B cell (primary cell): ENCODE results near the gene NODAL. TPM values are rescaled to one million over a fixed set of nuclear protein-coding genes. Genes with fewer than 3 reads are reported as not detected.

Experiments
- ATAC-seq: fragments of 200-7000 bp; cut with Tn5 transposase; one replicate; pipeline ENCODE4 v1.10.0; 2021; ENCODE audit warnings: low read depth, mild to moderate bottlenecking, moderate number of reproducible peaks, moderate library complexity
- CTCF ChIA-PET: fragments of 350-600 bp; sonication (Branson Sonifier 250); formaldehyde crosslinking; loops from one replicate; lab custom pipeline; 2021; ENCODE audit warnings: antibody characterized with exemption, inconsistent platforms; lab: Charles Lee
- POLR2A ChIA-PET: fragments of 350-600 bp; sonication (Branson Sonifier 250); formaldehyde crosslinking; loops from one replicate; lab custom pipeline; 2021; ENCODE audit warnings: antibody characterized with exemption; lab: Charles Lee
- DNase-seq: peaks from one replicate; pipeline ENCODE4 v3.0.0; 2013
- H2AFZ ChIP-seq: 2 replicates; pipeline ENCODE4 v1.6.1; 2012; ENCODE audit warnings: mild to moderate bottlenecking, low read depth, low read length; ENCODE audit not compliant: insufficient read depth, poor library complexity, severe bottlenecking
- H3K27ac ChIP-seq, 2 donors: 1 replicate in 1 of 2; 2 replicates in 1 of 2; pipeline ENCODE4 v1.5.1; 2012 to 2013; ENCODE audit warnings: low read length in 2 of 2, mild to moderate bottlenecking in 2 of 2, moderate library complexity in 1 of 2
- H3K27me3 ChIP-seq, 4 experiments: fragments of 200-600 bp in 1 of 4; sonication (generic) in 1 of 4; replicated peaks in 1 of 4; 1 replicate in 2 of 4; 2 replicates in 2 of 4; pipeline versions ENCODE4 v1.6.1 to v1.7.0; 2013 to 2016; ENCODE audit warnings: low read length in 3 of 4, mild to moderate bottlenecking in 2 of 4, mixed read lengths in 1 of 4, moderate library complexity in 1 of 4; ENCODE audit not compliant: insufficient read depth in 4 of 4, control insufficient read depth in 3 of 4; ENCODE audit errors: control extremely low read depth in 1 of 4
- H3K36me3 ChIP-seq, 2 experiments: replicated peaks in 1 of 2; 1 replicate in 1 of 2; 2 replicates in 1 of 2; pipeline versions ENCODE4 v1.6.1 to v1.7.1; 2013; ENCODE audit warnings: low read length in 1 of 2; ENCODE audit not compliant: insufficient read depth in 2 of 2, control insufficient read depth in 1 of 2; ENCODE audit errors: control extremely low read depth in 1 of 2, extremely low read depth in 1 of 2
- H3K4me1 ChIP-seq, 2 donors: fragments of 200-600 bp in 1 of 2; sonication (generic) in 1 of 2; 1 replicate in 1 of 2; 2 replicates in 1 of 2; pipeline versions ENCODE4 v1.5.1 to v1.6.1; 2013 to 2017; ENCODE audit warnings: low read length in 2 of 2; ENCODE audit not compliant: control insufficient read depth in 2 of 2, insufficient read depth in 2 of 2
- H3K4me2 ChIP-seq: replicated peaks from 2 replicates; pipeline ENCODE3; 2012; ENCODE audit warnings: mild to moderate bottlenecking, low read depth, low read length; ENCODE audit not compliant: poor library complexity, severe bottlenecking
- H3K4me3 ChIP-seq, 5 experiments: fragments of 200-600 bp in 1 of 5; sonication (generic) in 1 of 5; 1 replicate in 3 of 5; 2 replicates in 2 of 5; pipeline versions ENCODE4 v1.5.1 to v1.7.0; 2011 to 2016; ENCODE audit warnings: low read length in 4 of 5, mild to moderate bottlenecking in 4 of 5, low read depth in 2 of 5, control low read depth in 1 of 5, moderate library complexity in 1 of 5; ENCODE audit not compliant: insufficient read depth in 1 of 5; ENCODE audit errors: control extremely low read depth in 1 of 5, extremely low read depth in 1 of 5
- H3K79me2 ChIP-seq: fragments of 200-600 bp; sonication (generic); one replicate; pipeline ENCODE4 v1.6.0; 2016; ENCODE audit warnings: low read length; ENCODE audit not compliant: control insufficient read depth, insufficient read depth
- H3K9ac ChIP-seq: fragments of 200-600 bp; sonication (generic); 2 replicates; pipeline ENCODE4 v1.6.1; 2017; ENCODE audit warnings: mild to moderate bottlenecking, low read length, moderate library complexity
- H3K9me3 ChIP-seq, 3 donors: one replicate each; pipeline versions ENCODE4 v1.6.1 to v1.7.1; 2013; ENCODE audit warnings: low read length in 2 of 3; ENCODE audit not compliant: control insufficient read depth in 2 of 3, insufficient read depth in 1 of 3; ENCODE audit errors: control extremely low read depth in 1 of 3
- H4K20me1 ChIP-seq: 2 replicates; pipeline ENCODE4 v1.6.0; 2012; ENCODE audit warnings: mild to moderate bottlenecking, low read length; ENCODE audit not compliant: insufficient read depth, control insufficient read depth, poor library complexity, severe bottlenecking
- H3K27ac Mint-ChIP-seq: one replicate; pipeline ENCODE4 v1.8.0; 2021; ENCODE audit warnings: mixed read lengths
- H3K27me3 Mint-ChIP-seq: one replicate; pipeline ENCODE4 v1.8.0; 2021; ENCODE audit warnings: mixed read lengths
- H3K4me1 Mint-ChIP-seq: one replicate; pipeline ENCODE4 v1.8.0; 2021; ENCODE audit warnings: mixed read lengths
- H3K4me3 Mint-ChIP-seq: one replicate; pipeline ENCODE4 v1.8.0; 2021; ENCODE audit warnings: mixed read lengths
- H3K9me3 Mint-ChIP-seq: one replicate; pipeline ENCODE4 v1.8.0; 2022; ENCODE audit warnings: mixed read lengths; ENCODE audit not compliant: insufficient read depth
- EZH2 ChIP-seq: IDR thresholded peaks from 2 replicates; pipeline ENCODE4 v1.6.1; 2012; ENCODE audit warnings: borderline replicate concordance, low read depth, mild to moderate bottlenecking, moderate library complexity, low read length; ENCODE audit not compliant: insufficient read depth, poor library complexity, severe bottlenecking
- WGBS: methylation state at CpG from one replicate; pipeline ENCODE4 v1.1.5; 2013; ENCODE audit warnings: missing lambda C conversion rate; ENCODE audit not compliant: insufficient coverage; 5-methylcytosine and 5-hydroxymethylcytosine counted together
- intact Hi-C: fragments of 100-400 bp; cut with micrococcal nuclease; formaldehyde crosslinking; loops from one replicate; pipeline ENCODE4 v1.10.0; 2022
- polyA plus RNA-seq: library from polyadenylated mRNA; depleted of rRNA; stranded (reverse); fragments of >200 nt; gene quantifications from 2 replicates; pipeline ENCODE4 v1.2.3, GENCODE V29; 2012
- total RNA-seq, 2 donors: library from RNA; stranded (reverse); fragments of 120-200 nt in 1 of 2; gene quantifications; 1 replicate in 1 of 2; 2 replicates in 1 of 2; pipeline versions ENCODE4 v1.2.3 to v1.2.4, GENCODE V29; 2013 to 2022
- TF ChIP-seq, protein P1 (sequence below): fragments of 200-600 bp; IDR thresholded peaks from one replicate; pipeline ENCODE4 v1.8.0; 2022; ENCODE audit warnings: antibody characterized with exemption, mild to moderate bottlenecking

Gene NODAL
- total and polyA plus RNA-seq, 2 donors (not counting 1 experiment from before 2014, with no cell fraction given): 0.06 TPM; not detected in 1

GRCh38 chr10:70459774-70460490, 18.5 kb upstream of the NODAL start:
- no peaks in the 10 kb centered on the region for H3K79me2 ChIP-seq
- no peaks in the 10 kb centered on the region for H3K9me3 Mint-ChIP-seq
- H3K27ac Mint-ChIP-seq: no peak overlapping the region
- POLR2A ChIA-PET: no interaction called here
- H2AFZ ChIP-seq: no peak overlapping the region
- no peak overlapping the region for H3K9ac ChIP-seq
- TF ChIP-seq, protein P1, sequence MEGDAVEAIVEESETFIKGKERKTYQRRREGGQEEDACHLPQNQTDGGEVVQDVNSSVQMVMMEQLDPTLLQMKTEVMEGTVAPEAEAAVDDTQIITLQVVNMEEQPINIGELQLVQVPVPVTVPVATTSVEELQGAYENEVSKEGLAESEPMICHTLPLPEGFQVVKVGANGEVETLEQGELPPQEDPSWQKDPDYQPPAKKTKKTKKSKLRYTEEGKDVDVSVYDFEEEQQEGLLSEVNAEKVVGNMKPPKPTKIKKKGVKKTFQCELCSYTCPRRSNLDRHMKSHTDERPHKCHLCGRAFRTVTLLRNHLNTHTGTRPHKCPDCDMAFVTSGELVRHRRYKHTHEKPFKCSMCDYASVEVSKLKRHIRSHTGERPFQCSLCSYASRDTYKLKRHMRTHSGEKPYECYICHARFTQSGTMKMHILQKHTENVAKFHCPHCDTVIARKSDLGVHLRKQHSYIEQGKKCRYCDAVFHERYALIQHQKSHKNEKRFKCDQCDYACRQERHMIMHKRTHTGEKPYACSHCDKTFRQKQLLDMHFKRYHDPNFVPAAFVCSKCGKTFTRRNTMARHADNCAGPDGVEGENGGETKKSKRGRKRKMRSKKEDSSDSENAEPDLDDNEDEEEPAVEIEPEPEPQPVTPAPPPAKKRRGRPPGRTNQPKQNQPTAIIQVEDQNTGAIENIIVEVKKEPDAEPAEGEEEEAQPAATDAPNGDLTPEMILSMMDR: no peak
- TF ChIP-seq EZH2: no peak
- intact Hi-C loops: loop anchor here (2.0 to 5.0 kb wide), 2 partner anchors 52 to 421 kb away; no protein-coding TSS in a partner anchor
- peaks cover 37% of the 10 kb centered on the region for H3K27me3 Mint-ChIP-seq
- peaks cover 0 to 4% (median 0%) of the 10 kb centered on the region in 3 donors for H3K9me3 ChIP-seq
- 83% methylated on average over 25 of the region's 29 CpGs for WGBS
- no peak overlapping the region for H3K4me3 ChIP-seq
- ATAC-seq (no peak), DNase-seq (no peak)
- no peaks in the 10 kb centered on the region for H4K20me1 ChIP-seq
- CTCF ChIA-PET: interaction anchor here (1.0 to 6.3 kb wide), 10 partner anchors 55 to 412 kb away, joined by 3 to 162 read pairs (median 4); partner anchors contain the start of gene SAR1A
- no peak overlapping the region for H3K27ac ChIP-seq
- H3K27me3 ChIP-seq: peaks cover 0 to 24% (median 12%) of the 10 kb centered on the region in 4 experiments
- H3K4me3 Mint-ChIP-seq: peak overlapping the region; percentile 26
- no peak overlapping the region for H3K4me2 ChIP-seq
- peaks cover 17% of the 10 kb centered on the region for H3K4me1 Mint-ChIP-seq
- H3K4me1 ChIP-seq: peaks cover 12 to 15% of the 10 kb centered on the region in 2 donors
- H3K36me3 ChIP-seq: no peaks in the 10 kb centered on the region
